AG09309 (cell line): ENCODE results near the gene FAM111B.
"Not testable (repeated sequence)": the region's sequence is repeated elsewhere in the genome, so short reads cannot be mapped to it uniquely, and the experiment has no call there.

Experiments
- DNase-seq: peaks from one replicate; pipeline ENCODE4 v3.0.0-alpha.2; 2010; ENCODE audit warnings: low read depth
- H3K4me3 ChIP-seq: 2 replicates; pipeline ENCODE4 v1.5.1; 2011; ENCODE audit warnings: mild to moderate bottlenecking, low read depth, low read length, moderate library complexity; ENCODE audit not compliant: control insufficient read depth
- CTCF ChIP-seq: IDR thresholded peaks from 2 replicates; pipeline ENCODE4 v1.5.1; 2011; ENCODE audit warnings: mild to moderate bottlenecking, low read depth, low read length, inconsistent platforms; ENCODE audit not compliant: insufficient read depth, control insufficient read depth; ENCODE audit errors: missing control alignments

FAM111B gene

GRCh38 chr11:59097113-59097708 lies 9.8 kb upstream of the FAM111B start:
- peak; percentile 27 for DNase-seq
- peak; percentile 82 for TF ChIP-seq CTCF
- no peak overlapping the region for H3K4me3 ChIP-seq

GRCh38 chr11:59097938-59098337 lies 9.1 kb upstream of the FAM111B start:
- not testable (repeated sequence) for DNase-seq, H3K4me3 ChIP-seq

- H3K4me3 ChIP-seq, result peak overlapping the region; percentile 12; the same call in 1 of the 2 replicates
- TF ChIP-seq CTCF, result peak; percentile 39
- DNase-seq, result no peak
These were observed 4.7 kb upstream of the FAM111B start for GRCh38 chr11:59102259-59102765.

- peak overlapping the region; percentile 57 for H3K4me3 ChIP-seq
- not testable (repeated sequence) for DNase-seq
These were observed 684 bp downstream of the FAM111B start for GRCh38 chr11:59107721-59108120.

- TF ChIP-seq CTCF, result no peak
- H3K4me3 ChIP-seq, result no peak overlapping the region
- DNase-seq, result no peak
These were observed 5.5 kb downstream of the FAM111B start for GRCh38 chr11:59112494-59112893.

- no peak for TF ChIP-seq CTCF
- DNase-seq, result no peak
- no peak overlapping the region for H3K4me3 ChIP-seq
These were observed 7.3 kb downstream of the FAM111B start for GRCh38 chr11:59114344-59114743.

GRCh38 chr11:59115553-59115952 lies 8.5 kb downstream of the FAM111B start:
- TF ChIP-seq CTCF, result no peak
- no peak for DNase-seq
- H3K4me3 ChIP-seq, result no peak overlapping the region

- no peak for DNase-seq
- no peak overlapping the region for H3K4me3 ChIP-seq
- TF ChIP-seq CTCF, result no peak
These were observed 10.7 kb downstream of the FAM111B start for GRCh38 chr11:59117774-59118173.
